ENCODE measurements around the gene ADPRM.

The ADPRM gene

GRCh38 chr17:10742431-10742830 is 45.0 kb downstream of the ADPRM start:
- DNase-seq: no peak

GRCh38 chr17:10743316-10744009 is 46.1 kb downstream of the ADPRM start:
- no peak for DNase-seq

GRCh38 chr17:10744501-10745000 is 47.2 kb downstream of the ADPRM start:
- DNase-seq: peak; percentile 9

GRCh38 chr17:10745231-10745630 is 47.8 kb downstream of the ADPRM start:
- no peak for DNase-seq

GRCh38 chr17:10748531-10749181 is 51.3 kb downstream of the ADPRM start:
- DNase-seq: no peak

GRCh38 chr17:10750210-10750609 is 52.8 kb downstream of the ADPRM start:
- no peak for DNase-seq

- DNase-seq: no peak
Observed at GRCh38 chr17:10751563-10751962, 54.2 kb downstream of the ADPRM start.

GRCh38 chr17:10752696-10753095 is 55.3 kb downstream of the ADPRM start:
- DNase-seq: no peak

- DNase-seq: no peak
Observed at GRCh38 chr17:10754109-10754508, 56.7 kb downstream of the ADPRM start.

GRCh38 chr17:10754861-10755591 is 57.6 kb downstream of the ADPRM start:
- DNase-seq: no peak

- DNase-seq: no peak
Observed at GRCh38 chr17:10755592-10756127, 58.3 kb downstream of the ADPRM start.

GRCh38 chr17:10756185-10756584 is 58.8 kb downstream of the ADPRM start:
- DNase-seq: no peak

GRCh38 chr17:10756619-10757018 is 59.2 kb downstream of the ADPRM start:
- DNase-seq: no peak

GRCh38 chr17:10757067-10757466 is 59.7 kb downstream of the ADPRM start:
- DNase-seq: no peak

GRCh38 chr17:10757647-10758046 is 60.3 kb downstream of the ADPRM start:
- no peak for DNase-seq

- DNase-seq: no peak
Observed at GRCh38 chr17:10758062-10758461, 60.7 kb downstream of the ADPRM start.
